WTC11 (cell line): ENCODE results near the gene SLC7A6. TPM values are rescaled to one million over a fixed set of nuclear protein-coding genes. Genes with fewer than 3 reads are reported as not detected.

ENCODE experiments used
- ATAC-seq: fragments of 200-7000 bp; cut with Tn5 transposase; 2 replicates; pipeline ENCODE4 v1.10.0; 2021; ENCODE audit warnings: mild to moderate bottlenecking, moderate library complexity
- CTCF ChIA-PET: fragments of 300-600 bp; sonication (Branson Sonifier 250); formaldehyde crosslinking; loops from one replicate; lab custom pipeline; 2021; ENCODE audit warnings: antibody characterized with exemption; lab: Charles Lee
- POLR2A ChIA-PET: fragments of 350-600 bp; sonication (Branson Sonifier 250); formaldehyde crosslinking; loops from one replicate; lab custom pipeline; 2021; ENCODE audit warnings: antibody characterized with exemption; lab: Charles Lee
- DNase-seq: peaks from one replicate; pipeline ENCODE4 v3.0.0; 2021; ENCODE audit warnings: low spot score
- H3K27ac Mint-ChIP-seq: 2 replicates; pipeline ENCODE4 v1.8.0; 2021; ENCODE audit warnings: mixed read lengths
- H3K27me3 Mint-ChIP-seq: 2 replicates; pipeline ENCODE4 v1.8.0; 2021; ENCODE audit warnings: low read depth, mild to moderate bottlenecking, moderate library complexity, mixed read lengths
- H3K36me3 Mint-ChIP-seq: 2 replicates; pipeline ENCODE4 v1.8.0; 2021; ENCODE audit warnings: mixed read lengths
- H3K4me1 Mint-ChIP-seq: 2 replicates; pipeline ENCODE4 v1.8.0; 2022; ENCODE audit warnings: mixed read lengths
- H3K4me3 Mint-ChIP-seq: 2 replicates; pipeline ENCODE4 v1.8.0; 2021; ENCODE audit warnings: mild to moderate bottlenecking, moderate library complexity, mixed read lengths
- H3K9me3 Mint-ChIP-seq: 2 replicates; pipeline ENCODE4 v1.8.0; 2021; ENCODE audit warnings: mixed read lengths
- AR ChIP-seq: fragments of 250-450 bp; sonication (Bioruptor Pico); IDR thresholded peaks from 2 replicates; pipeline ENCODE4 v1.9.0; 2021; ENCODE audit warnings: mild to moderate bottlenecking
- CTCF ChIP-seq: fragments of 200-600 bp; IDR thresholded peaks from 2 replicates; pipeline ENCODE4 v1.8.0; 2022; ENCODE audit warnings: antibody characterized with exemption
- EMX1 ChIP-seq: fragments of 250-450 bp; sonication (Bioruptor Pico); IDR thresholded peaks from 2 replicates; pipeline ENCODE4 v1.8.0; 2021; ENCODE audit warnings: mild to moderate bottlenecking
- ERG ChIP-seq: fragments of 250-450 bp; sonication (Bioruptor Pico); IDR thresholded peaks from 2 replicates; pipeline ENCODE4 v1.8.0; 2021; ENCODE audit warnings: mild to moderate bottlenecking
- FOXJ3 ChIP-seq: sonication (generic); formaldehyde crosslinking; IDR thresholded peaks from 2 replicates; pipeline ENCODE4 v1.9.0; 2021; ENCODE audit warnings: missing genetic modification reagents, mild to moderate bottlenecking, borderline replicate concordance
- FOXP1 ChIP-seq: sonication (generic); formaldehyde crosslinking; IDR thresholded peaks from 2 replicates; pipeline ENCODE4 v1.8.0; 2022; ENCODE audit warnings: missing genetic modification reagents, mild to moderate bottlenecking, moderate library complexity, borderline replicate concordance
- JAZF1 ChIP-seq: fragments of 250-450 bp; sonication (Bioruptor Pico); IDR thresholded peaks from 2 replicates; pipeline ENCODE4 v1.9.0; 2021; ENCODE audit warnings: moderate library complexity, mild to moderate bottlenecking, inconsistent platforms
- JUN ChIP-seq: sonication (generic); formaldehyde crosslinking; IDR thresholded peaks from 2 replicates; pipeline ENCODE4 v1.8.0; 2023; ENCODE audit warnings: mild to moderate bottlenecking, missing genetic modification reagents
- NFATC4 ChIP-seq: fragments of 250-450 bp; sonication (Bioruptor Pico); IDR thresholded peaks from 2 replicates; pipeline ENCODE4 v1.9.0; 2021; ENCODE audit warnings: mild to moderate bottlenecking
- OVOL2 ChIP-seq: fragments of 250-450 bp; sonication (Bioruptor Pico); IDR thresholded peaks from 2 replicates; pipeline ENCODE4 v1.9.0; 2021; ENCODE audit warnings: mild to moderate bottlenecking, borderline replicate concordance
- SP1 ChIP-seq: sonication (generic); formaldehyde crosslinking; conservative IDR thresholded peaks from 2 replicates; pipeline ENCODE4 v1.8.1; 2022; ENCODE audit warnings: missing genetic modification reagents
- STAT6 ChIP-seq: sonication (generic); formaldehyde crosslinking; conservative IDR thresholded peaks from 2 replicates; pipeline ENCODE4 v1.8.1; 2023; ENCODE audit warnings: mild to moderate bottlenecking, low read depth, missing genetic modification reagents, moderate library complexity
- TP53 ChIP-seq: sonication (generic); formaldehyde crosslinking; IDR thresholded peaks from 2 replicates; pipeline ENCODE4 v1.8.1; 2023; ENCODE audit warnings: mild to moderate bottlenecking, missing genetic modification reagents
- ZNF232 ChIP-seq: sonication (generic); formaldehyde crosslinking; IDR thresholded peaks from 2 replicates; pipeline ENCODE4 v1.8.0; 2022; ENCODE audit warnings: mild to moderate bottlenecking, missing genetic modification reagents
- ZNF512 ChIP-seq: sonication (generic); formaldehyde crosslinking; IDR thresholded peaks from 2 replicates; pipeline ENCODE4 v1.8.1; 2022; ENCODE audit warnings: missing genetic modification reagents, borderline replicate concordance
- total RNA-seq: library from RNA; stranded (reverse); gene quantifications from 3 replicates; pipeline ENCODE4 v1.2.3, GENCODE V29; 2021
- TF ChIP-seq, protein P1 (sequence below): fragments of 250-450 bp; sonication (Bioruptor Pico); IDR thresholded peaks from 2 replicates; pipeline ENCODE4 v1.9.0; 2021; ENCODE audit warnings: mild to moderate bottlenecking
- TF ChIP-seq, protein P2 (sequence below): sonication (generic); formaldehyde crosslinking; IDR thresholded peaks from 2 replicates; pipeline ENCODE4 v1.8.1; 2023; ENCODE audit warnings: mild to moderate bottlenecking, missing genetic modification reagents

The SLC7A6 gene
- total RNA-seq, 1 experiment from 2014 or later, result 27.4 TPM

- TF ChIP-seq CTCF, result no peak
- no peak for TF ChIP-seq NFATC4 (CRISPR knock-in tag)
- TF ChIP-seq JUN, result no peak
- no peak for TF ChIP-seq ZNF232 (CRISPR knock-in tag)
- TF ChIP-seq, protein P1, sequence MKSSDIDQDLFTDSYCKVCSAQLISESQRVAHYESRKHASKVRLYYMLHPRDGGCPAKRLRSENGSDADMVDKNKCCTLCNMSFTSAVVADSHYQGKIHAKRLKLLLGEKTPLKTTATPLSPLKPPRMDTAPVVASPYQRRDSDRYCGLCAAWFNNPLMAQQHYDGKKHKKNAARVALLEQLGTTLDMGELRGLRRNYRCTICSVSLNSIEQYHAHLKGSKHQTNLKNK (CRISPR knock-in tag), result no peak
- no peak for TF ChIP-seq SP1 (CRISPR knock-in tag)
These were observed 82.7 kb downstream of the SLC7A6 start (continued) for GRCh38 chr16:68346892-68347480.

DNA sequence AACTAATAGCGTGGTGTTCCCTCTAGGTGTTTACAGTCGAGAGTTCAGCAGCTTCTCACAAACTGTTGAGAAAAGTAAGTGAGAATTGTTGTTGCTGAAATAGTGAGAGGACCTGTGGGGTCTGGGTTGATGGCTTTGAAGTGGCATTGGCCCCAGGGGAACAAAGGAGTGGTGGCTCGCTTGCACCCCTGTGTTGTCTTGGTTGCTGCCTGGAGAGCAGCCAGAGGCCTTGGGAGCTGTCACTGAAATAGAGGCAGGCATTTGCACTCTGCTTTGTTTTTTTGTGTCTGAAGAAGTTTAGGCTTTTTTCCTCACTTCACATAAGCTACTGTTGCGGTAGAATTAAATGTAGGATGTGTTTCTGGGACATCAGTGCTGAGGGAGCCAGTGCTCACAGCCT lies 83.3 kb downstream of the SLC7A6 start:
- H3K36me3 Mint-ChIP-seq, result peaks cover 41% of the 10 kb centered on the region
- no peaks in the 10 kb centered on the region for H3K9me3 Mint-ChIP-seq
- 0 out of 2 replicates have a peak, but pooled peaks cover 1% of the 10 kb centered on the region for H3K4me1 Mint-ChIP-seq
- H3K27ac Mint-ChIP-seq, result peak overlapping the region; percentile 36; the same call in 1 of the 2 replicates
- no peak for ATAC-seq
- ChIA-PET POLR2A (interaction anchor here (0.6 kb wide), 1 partner anchor 326 kb away, joined by 3 read pairs; no protein-coding TSS in a partner anchor), CTCF (interaction anchor here (0.6 to 0.7 kb wide), 2 partner anchors 19 to 84 kb away, joined by 4 to 5 read pairs; partner anchors contain the start of gene SLC7A6)
- H3K27me3 Mint-ChIP-seq, result no peaks in the 10 kb centered on the region
- no peak for DNase-seq
- no peak overlapping the region for H3K4me3 Mint-ChIP-seq
- TF ChIP-seq TP53 (CRISPR knock-in tag) (no peak), FOXP1 (CRISPR knock-in tag) (no peak), EMX1 (CRISPR knock-in tag) (no peak), ZNF512 (CRISPR knock-in tag) (no peak), OVOL2 (no peak), STAT6 (CRISPR knock-in tag) (no peak), AR (CRISPR knock-in tag) (no peak), ERG (CRISPR knock-in tag) (no peak), CTCF (no peak), FOXJ3 (CRISPR knock-in tag) (no peak), JAZF1 (CRISPR knock-in tag) (no peak)
- TF ChIP-seq, protein P1 (CRISPR knock-in tag), result no peak
- TF ChIP-seq, protein P2, sequence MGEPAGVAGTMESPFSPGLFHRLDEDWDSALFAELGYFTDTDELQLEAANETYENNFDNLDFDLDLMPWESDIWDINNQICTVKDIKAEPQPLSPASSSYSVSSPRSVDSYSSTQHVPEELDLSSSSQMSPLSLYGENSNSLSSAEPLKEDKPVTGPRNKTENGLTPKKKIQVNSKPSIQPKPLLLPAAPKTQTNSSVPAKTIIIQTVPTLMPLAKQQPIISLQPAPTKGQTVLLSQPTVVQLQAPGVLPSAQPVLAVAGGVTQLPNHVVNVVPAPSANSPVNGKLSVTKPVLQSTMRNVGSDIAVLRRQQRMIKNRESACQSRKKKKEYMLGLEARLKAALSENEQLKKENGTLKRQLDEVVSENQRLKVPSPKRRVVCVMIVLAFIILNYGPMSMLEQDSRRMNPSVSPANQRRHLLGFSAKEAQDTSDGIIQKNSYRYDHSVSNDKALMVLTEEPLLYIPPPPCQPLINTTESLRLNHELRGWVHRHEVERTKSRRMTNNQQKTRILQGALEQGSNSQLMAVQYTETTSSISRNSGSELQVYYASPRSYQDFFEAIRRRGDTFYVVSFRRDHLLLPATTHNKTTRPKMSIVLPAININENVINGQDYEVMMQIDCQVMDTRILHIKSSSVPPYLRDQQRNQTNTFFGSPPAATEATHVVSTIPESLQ, result no peak
